K562 (cell line): ENCODE data around the gene RPL7A. TPM values are rescaled to one million over a fixed set of nuclear protein-coding genes. Genes with fewer than 3 reads are reported as not detected.

Experiments
- DNMT1 ChIP-seq: fragments of 450-650 bp; IDR thresholded peaks from 2 replicates; pipeline ENCODE4 v1.6.1; 2016; ENCODE audit warnings: antibody characterized with exemption, mild to moderate bottlenecking
- ETS2 ChIP-seq: IDR thresholded peaks from 2 replicates; pipeline ENCODE4 v1.6.1; 2016; ENCODE audit warnings: borderline replicate concordance, missing genetic modification characterization, mild to moderate bottlenecking, moderate library complexity, missing compliant biosample characterization; ENCODE audit not compliant: poor library complexity, severe bottlenecking
- HNRNPUL1 ChIP-seq: fragments of 200-400 bp; formaldehyde crosslinking; IDR thresholded peaks from 2 replicates; pipeline ENCODE4 v1.6.1; 2017; ENCODE audit warnings: low read length
- NCOA1 ChIP-seq: fragments of 450-650 bp; IDR thresholded peaks from 2 replicates; pipeline ENCODE4 v1.6.1; 2016; ENCODE audit warnings: low read depth
- NR4A1 ChIP-seq, 2 experiments: fragments of 250-450 bp in 1 of 2; fragments of 450-650 bp in 1 of 2; sonication (Bioruptor Pico) in 1 of 2; IDR thresholded peaks; 2 replicates each; pipeline versions ENCODE4 v1.4.0 to v1.6.1; 2016 to 2020; ENCODE audit warnings: mild to moderate bottlenecking in 2 of 2, missing compliant biosample characterization in 1 of 2, missing genetic modification characterization in 1 of 2, moderate library complexity in 1 of 2
- PHB ChIP-seq: fragments of 250-450 bp; sonication (Bioruptor Pico); IDR thresholded peaks from 2 replicates; pipeline ENCODE4 v1.5.0; 2021
- RBM17 ChIP-seq: fragments of 200-400 bp; formaldehyde crosslinking; IDR thresholded peaks from 2 replicates; pipeline ENCODE4 v1.6.1; 2017; ENCODE audit warnings: low read depth, mild to moderate bottlenecking, low read length, borderline replicate concordance
- SREBF1 ChIP-seq: fragments of 150-350 bp; IDR thresholded peaks from 2 replicates; pipeline ENCODE4 v1.6.1; 2014; ENCODE audit warnings: antibody characterized with exemption, low read depth, low read length, borderline replicate concordance
- SRSF3 ChIP-seq: fragments of 200-400 bp; formaldehyde crosslinking; IDR thresholded peaks from 2 replicates; pipeline ENCODE4 v1.6.1; 2016; ENCODE audit warnings: mild to moderate bottlenecking, low read length, moderate library complexity; ENCODE audit not compliant: insufficient read depth
- TBP ChIP-seq: optimal IDR thresholded peaks from 2 replicates; pipeline ENCODE3; 2011; ENCODE audit warnings: low read depth, low read length, improper control_type of control experiment
- TRIM28 ChIP-seq: fragments of 450-650 bp; IDR thresholded peaks from 2 replicates; pipeline ENCODE4 v1.6.1; 2017
- ZNF23 ChIP-seq: fragments of 250-450 bp; sonication (Bioruptor Pico); IDR thresholded peaks from 2 replicates; pipeline ENCODE4 v1.4.0; 2020; ENCODE audit warnings: mild to moderate bottlenecking
- ZNF507 ChIP-seq: conservative IDR thresholded peaks from 2 replicates; pipeline ENCODE4 v1.6.1; 2017; ENCODE audit warnings: missing genetic modification characterization, missing compliant biosample characterization
- polyA plus RNA-seq, 8 experiments: library from polyadenylated mRNA; depleted of rRNA in 4 of 8; stranded (reverse) in 5 of 8; unstranded in 3 of 8; fragments of >200 nt; fragmentation: Nextera tagmentation in 2 of 8; fragmentation: Illumina TruSeq in 1 of 8; extraction: Ambion mirVana in 2 of 8; extraction: Trizol in 1 of 8; gene quantifications; 2 replicates each; pipeline versions ENCODE4 v1.2.1 to v1.2.3, GENCODE V29; 2011 to 2014; ENCODE audit warnings: inconsistent platforms in 1 of 8, missing spikeins in 1 of 8
- total RNA-seq, 7 experiments: library from RNA; depleted of rRNA in 6 of 7; stranded (reverse); fragments of >200 nt in 6 of 7; fragmentation: Illumina TruSeq in 2 of 7; extraction: Trizol in 2 of 7; gene quantifications; 2 replicates each; pipeline versions ENCODE4 v1.2.1 to v1.2.3, GENCODE V29; 2011 to 2021; ENCODE audit warnings: low replicate concordance in 1 of 7
- TF ChIP-seq, protein P1 (sequence below): fragments of 250-450 bp; sonication (Bioruptor Pico); IDR thresholded peaks from 2 replicates; pipeline ENCODE4 v1.5.0; 2021; ENCODE audit warnings: mild to moderate bottlenecking, borderline replicate concordance
- TF ChIP-seq, protein P2 (sequence below), 2 experiments: fragments of 150-350 bp in 1 of 2; IDR thresholded peaks; 2 replicates each; pipeline ENCODE4 v1.6.1; 2012 to 2016; ENCODE audit warnings: low read depth in 2 of 2, low read length in 2 of 2, mild to moderate bottlenecking in 1 of 2, moderate library complexity in 1 of 2
- TF ChIP-seq, protein P3 (sequence below): fragments of 250-450 bp; sonication (Bioruptor Pico); IDR thresholded peaks from 2 replicates; pipeline ENCODE4 v1.8.0; 2021; ENCODE audit warnings: moderate library complexity, mild to moderate bottlenecking, inconsistent platforms
- TF ChIP-seq, protein P4 (sequence below): fragments of 250-450 bp; sonication (Bioruptor Pico); IDR thresholded peaks from 2 replicates; pipeline ENCODE4 v1.5.0; 2022; ENCODE audit warnings: mild to moderate bottlenecking

Gene RPL7A
- total and polyA plus RNA-seq, 9 of the 15 experiments (the other 6 are each of a cell fraction or from before 2014, with no cell fraction given) = 1,935 to 3,760 (median 2,652) TPM

DNA sequence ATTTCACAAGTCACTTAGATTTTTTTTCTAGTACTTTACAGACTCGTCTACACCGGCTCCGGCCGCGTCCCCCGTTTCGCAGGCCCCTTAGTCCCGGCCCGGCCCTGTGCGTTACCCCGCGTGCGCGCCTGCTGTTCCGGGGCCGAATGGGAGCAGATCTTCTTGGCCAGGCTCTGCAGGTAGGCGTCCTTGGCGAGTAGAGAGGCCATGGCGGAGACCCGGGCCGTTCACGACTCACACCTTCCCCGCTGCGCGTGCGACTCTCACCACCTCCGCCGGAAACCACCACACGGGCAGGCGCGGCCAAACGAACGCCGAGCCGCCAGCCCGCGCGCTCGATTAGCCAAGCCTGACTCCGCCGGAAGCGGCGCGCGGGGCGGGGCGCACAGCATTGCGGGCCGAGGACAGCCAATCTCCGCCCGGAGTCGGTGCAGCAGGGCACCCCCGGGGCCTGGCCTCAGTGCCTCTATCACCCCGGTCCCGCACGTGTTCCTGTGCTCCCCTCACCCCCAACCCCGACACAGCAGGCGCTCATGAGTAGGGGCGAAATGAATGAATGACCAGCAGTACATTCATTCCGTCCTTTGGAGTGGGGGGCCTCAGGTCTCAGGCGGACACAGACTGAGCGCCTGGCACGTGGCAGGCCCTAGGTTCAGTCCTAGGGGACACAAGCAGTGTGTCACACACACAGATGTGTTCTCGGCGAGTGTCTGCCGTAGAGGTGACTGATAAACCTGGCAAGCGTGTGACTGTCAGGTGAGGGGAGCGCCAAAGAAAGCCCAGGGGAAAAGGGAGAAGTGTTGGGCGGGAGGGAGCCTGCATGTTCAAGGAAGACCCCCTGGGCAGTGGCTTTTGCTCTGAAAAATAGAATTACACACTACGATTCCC, 11.8 kb upstream of the RPL7A start, which contains the start of gene SURF6 (continued):
- TF ChIP-seq, protein P1, sequence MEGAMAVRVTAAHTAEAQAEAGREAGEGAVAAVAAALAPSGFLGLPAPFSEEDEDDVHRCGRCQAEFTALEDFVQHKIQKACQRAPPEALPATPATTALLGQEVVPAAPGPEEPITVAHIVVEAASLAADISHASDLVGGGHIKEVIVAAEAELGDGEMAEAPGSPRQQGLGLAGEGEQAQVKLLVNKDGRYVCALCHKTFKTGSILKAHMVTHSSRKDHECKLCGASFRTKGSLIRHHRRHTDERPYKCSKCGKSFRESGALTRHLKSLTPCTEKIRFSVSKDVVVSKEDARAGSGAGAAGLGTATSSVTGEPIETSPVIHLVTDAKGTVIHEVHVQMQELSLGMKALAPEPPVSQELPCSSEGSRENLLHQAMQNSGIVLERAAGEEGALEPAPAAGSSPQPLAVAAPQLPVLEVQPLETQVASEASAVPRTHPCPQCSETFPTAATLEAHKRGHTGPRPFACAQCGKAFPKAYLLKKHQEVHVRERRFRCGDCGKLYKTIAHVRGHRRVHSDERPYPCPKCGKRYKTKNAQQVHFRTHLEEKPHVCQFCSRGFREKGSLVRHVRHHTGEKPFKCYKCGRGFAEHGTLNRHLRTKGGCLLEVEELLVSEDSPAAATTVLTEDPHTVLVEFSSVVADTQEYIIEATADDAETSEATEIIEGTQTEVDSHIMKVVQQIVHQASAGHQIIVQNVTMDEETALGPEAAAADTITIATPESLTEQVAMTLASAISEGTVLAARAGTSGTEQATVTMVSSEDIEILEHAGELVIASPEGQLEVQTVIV (CRISPR knock-in tag) = peak; percentile 90
- no peak for TF ChIP-seq NCOA1
- TF ChIP-seq TRIM28 = no peak
- no peak for TF ChIP-seq ZNF23 (CRISPR knock-in tag)
- TF ChIP-seq NR4A1 (CRISPR knock-in tag; IDR thresholded peaks at IDR 0.05) = 0 out of 2 replicates have a peak, but pooled peaks have one; percentile 58
- TF ChIP-seq NR4A1 (tag; IDR thresholded peaks at IDR 0.05) = no peak
- TF ChIP-seq SREBF1 = no peak
- TF ChIP-seq DNMT1 = no peak
- TF ChIP-seq, protein P2, sequence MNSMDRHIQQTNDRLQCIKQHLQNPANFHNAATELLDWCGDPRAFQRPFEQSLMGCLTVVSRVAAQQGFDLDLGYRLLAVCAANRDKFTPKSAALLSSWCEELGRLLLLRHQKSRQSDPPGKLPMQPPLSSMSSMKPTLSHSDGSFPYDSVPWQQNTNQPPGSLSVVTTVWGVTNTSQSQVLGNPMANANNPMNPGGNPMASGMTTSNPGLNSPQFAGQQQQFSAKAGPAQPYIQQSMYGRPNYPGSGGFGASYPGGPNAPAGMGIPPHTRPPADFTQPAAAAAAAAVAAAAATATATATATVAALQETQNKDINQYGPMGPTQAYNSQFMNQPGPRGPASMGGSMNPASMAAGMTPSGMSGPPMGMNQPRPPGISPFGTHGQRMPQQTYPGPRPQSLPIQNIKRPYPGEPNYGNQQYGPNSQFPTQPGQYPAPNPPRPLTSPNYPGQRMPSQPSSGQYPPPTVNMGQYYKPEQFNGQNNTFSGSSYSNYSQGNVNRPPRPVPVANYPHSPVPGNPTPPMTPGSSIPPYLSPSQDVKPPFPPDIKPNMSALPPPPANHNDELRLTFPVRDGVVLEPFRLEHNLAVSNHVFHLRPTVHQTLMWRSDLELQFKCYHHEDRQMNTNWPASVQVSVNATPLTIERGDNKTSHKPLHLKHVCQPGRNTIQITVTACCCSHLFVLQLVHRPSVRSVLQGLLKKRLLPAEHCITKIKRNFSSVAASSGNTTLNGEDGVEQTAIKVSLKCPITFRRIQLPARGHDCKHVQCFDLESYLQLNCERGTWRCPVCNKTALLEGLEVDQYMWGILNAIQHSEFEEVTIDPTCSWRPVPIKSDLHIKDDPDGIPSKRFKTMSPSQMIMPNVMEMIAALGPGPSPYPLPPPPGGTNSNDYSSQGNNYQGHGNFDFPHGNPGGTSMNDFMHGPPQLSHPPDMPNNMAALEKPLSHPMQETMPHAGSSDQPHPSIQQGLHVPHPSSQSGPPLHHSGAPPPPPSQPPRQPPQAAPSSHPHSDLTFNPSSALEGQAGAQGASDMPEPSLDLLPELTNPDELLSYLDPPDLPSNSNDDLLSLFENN (IDR thresholded peaks at IDR 0.05; ENCODE audit: low read depth in 2 of 2, low read length in 2 of 2) = peak; percentile 72 to 99
- TF ChIP-seq RBM17 = no peak
- TF ChIP-seq SRSF3 = no peak
- TF ChIP-seq, protein P3, sequence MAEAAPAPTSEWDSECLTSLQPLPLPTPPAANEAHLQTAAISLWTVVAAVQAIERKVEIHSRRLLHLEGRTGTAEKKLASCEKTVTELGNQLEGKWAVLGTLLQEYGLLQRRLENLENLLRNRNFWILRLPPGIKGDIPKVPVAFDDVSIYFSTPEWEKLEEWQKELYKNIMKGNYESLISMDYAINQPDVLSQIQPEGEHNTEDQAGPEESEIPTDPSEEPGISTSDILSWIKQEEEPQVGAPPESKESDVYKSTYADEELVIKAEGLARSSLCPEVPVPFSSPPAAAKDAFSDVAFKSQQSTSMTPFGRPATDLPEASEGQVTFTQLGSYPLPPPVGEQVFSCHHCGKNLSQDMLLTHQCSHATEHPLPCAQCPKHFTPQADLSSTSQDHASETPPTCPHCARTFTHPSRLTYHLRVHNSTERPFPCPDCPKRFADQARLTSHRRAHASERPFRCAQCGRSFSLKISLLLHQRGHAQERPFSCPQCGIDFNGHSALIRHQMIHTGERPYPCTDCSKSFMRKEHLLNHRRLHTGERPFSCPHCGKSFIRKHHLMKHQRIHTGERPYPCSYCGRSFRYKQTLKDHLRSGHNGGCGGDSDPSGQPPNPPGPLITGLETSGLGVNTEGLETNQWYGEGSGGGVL (CRISPR knock-in tag) = no peak
- no peak for TF ChIP-seq HNRNPUL1
- TF ChIP-seq ETS2 = no peak
- TF ChIP-seq ZNF507 (tag) = no peak
- TF ChIP-seq PHB (CRISPR knock-in tag) = no peak
- TF ChIP-seq, protein P4, sequence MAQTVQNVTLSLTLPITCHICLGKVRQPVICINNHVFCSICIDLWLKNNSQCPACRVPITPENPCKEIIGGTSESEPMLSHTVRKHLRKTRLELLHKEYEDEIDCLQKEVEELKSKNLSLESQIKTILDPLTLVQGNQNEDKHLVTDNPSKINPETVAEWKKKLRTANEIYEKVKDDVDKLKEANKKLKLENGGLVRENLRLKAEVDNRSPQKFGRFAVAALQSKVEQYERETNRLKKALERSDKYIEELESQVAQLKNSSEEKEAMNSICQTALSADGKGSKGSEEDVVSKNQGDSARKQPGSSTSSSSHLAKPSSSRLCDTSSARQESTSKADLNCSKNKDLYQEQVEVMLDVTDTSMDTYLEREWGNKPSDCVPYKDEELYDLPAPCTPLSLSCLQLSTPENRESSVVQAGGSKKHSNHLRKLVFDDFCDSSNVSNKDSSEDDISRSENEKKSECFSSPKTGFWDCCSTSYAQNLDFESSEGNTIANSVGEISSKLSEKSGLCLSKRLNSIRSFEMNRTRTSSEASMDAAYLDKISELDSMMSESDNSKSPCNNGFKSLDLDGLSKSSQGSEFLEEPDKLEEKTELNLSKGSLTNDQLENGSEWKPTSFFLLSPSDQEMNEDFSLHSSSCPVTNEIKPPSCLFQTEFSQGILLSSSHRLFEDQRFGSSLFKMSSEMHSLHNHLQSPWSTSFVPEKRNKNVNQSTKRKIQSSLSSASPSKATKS (CRISPR knock-in tag) = no peak
- peak; percentile 82 for TF ChIP-seq TBP
